Body of pancreas (tissue), 4 donors: ENCODE data around the gene FRMPD4.

Experiments used
- POLR2A ChIP-seq, 3 donors: fragments of 450-650 bp; IDR thresholded peaks; one replicate each; pipeline ENCODE4 v1.6.1; 2016; ENCODE audit warnings: antibody characterized with exemption in 3 of 3, mild to moderate bottlenecking in 2 of 3
- TF ChIP-seq, protein P1 (sequence below), 7 experiments: fragments of 450-650 bp in 4 of 7; fragments of 200-600 bp in 3 of 7; sonication (generic) in 3 of 7; IDR thresholded peaks; one replicate each; pipeline ENCODE4 v1.5.1; 2016 to 2019; ENCODE audit warnings: antibody characterized with exemption in 7 of 7

- TF ChIP-seq, protein P1, sequence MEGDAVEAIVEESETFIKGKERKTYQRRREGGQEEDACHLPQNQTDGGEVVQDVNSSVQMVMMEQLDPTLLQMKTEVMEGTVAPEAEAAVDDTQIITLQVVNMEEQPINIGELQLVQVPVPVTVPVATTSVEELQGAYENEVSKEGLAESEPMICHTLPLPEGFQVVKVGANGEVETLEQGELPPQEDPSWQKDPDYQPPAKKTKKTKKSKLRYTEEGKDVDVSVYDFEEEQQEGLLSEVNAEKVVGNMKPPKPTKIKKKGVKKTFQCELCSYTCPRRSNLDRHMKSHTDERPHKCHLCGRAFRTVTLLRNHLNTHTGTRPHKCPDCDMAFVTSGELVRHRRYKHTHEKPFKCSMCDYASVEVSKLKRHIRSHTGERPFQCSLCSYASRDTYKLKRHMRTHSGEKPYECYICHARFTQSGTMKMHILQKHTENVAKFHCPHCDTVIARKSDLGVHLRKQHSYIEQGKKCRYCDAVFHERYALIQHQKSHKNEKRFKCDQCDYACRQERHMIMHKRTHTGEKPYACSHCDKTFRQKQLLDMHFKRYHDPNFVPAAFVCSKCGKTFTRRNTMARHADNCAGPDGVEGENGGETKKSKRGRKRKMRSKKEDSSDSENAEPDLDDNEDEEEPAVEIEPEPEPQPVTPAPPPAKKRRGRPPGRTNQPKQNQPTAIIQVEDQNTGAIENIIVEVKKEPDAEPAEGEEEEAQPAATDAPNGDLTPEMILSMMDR (IDR thresholded peaks at IDR 0.05), result no peak
- TF ChIP-seq POLR2A (IDR thresholded peaks at IDR 0.05), result no peak
Measured at GRCh38 chrX:12614266-12614665, 476.0 kb downstream of the FRMPD4 start.
